Transverse colon (tissue), 4 donors: ENCODE data around the gene ACTN4.

Experiments used
- POLR2A ChIP-seq: fragments of 450-650 bp; IDR thresholded peaks from one replicate; pipeline ENCODE4 v1.6.1; 2016; ENCODE audit warnings: antibody characterized with exemption, mild to moderate bottlenecking, moderate library complexity
- POLR2AphosphoS5 ChIP-seq, 3 donors: sonication (generic); formaldehyde crosslinking; IDR thresholded peaks; one replicate each; pipeline ENCODE4 v1.6.1; 2016; ENCODE audit warnings: antibody characterized with exemption in 3 of 3
- TF ChIP-seq, protein P1 (sequence below), 5 experiments: fragments of 200-600 bp in 3 of 5; fragments of 450-650 bp in 2 of 5; sonication (generic) in 3 of 5; IDR thresholded peaks; 1 replicate in 2 of 5; 2 replicates in 3 of 5; pipeline ENCODE4 v1.5.1; 2016 to 2017; ENCODE audit warnings: antibody characterized with exemption in 5 of 5, inconsistent platforms in 3 of 5, mild to moderate bottlenecking in 2 of 5, moderate library complexity in 1 of 5

DNA sequence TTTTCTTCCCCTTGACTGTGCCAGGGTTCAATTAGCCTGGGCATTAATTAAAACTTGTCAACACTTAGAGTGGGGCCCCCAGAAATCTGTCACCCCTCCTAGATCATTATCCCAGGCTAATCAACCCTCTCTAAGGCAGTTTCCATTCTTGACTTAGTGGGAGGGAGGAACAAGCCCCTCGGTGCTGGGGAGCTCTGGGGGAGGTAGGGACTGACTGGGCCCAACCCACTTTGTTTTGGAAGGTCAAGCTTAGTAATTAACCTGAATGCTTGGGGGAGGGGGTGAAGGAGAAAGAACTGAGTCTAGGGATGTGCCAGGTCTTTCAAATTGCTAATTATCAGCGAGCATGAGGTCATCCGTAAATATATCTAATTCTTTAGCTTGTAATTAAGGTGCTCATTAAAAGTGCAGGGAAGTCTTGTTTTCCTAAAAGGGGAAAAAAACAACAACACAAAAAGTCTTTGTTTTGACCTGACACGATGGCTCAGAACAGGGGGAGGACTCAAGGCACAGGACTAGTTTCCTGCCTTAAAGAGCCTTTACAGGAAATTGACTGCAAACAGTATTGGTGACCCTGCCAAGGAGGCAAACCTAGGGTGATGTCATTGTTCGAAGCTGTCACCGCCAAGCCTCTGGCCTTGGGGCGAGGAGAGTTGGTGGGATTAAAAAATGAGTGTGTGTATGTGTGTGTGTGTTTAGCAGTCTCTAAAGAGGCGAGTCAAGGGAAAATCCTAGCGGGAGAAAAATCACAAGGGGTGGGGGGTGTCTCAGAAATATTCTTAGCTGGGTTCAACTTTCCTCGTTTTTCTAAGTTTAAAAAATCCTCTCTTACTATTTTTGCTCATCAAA, 19.4 kb downstream of the ACTN4 start:
- TF ChIP-seq POLR2A, result no peak
- TF ChIP-seq, protein P1, sequence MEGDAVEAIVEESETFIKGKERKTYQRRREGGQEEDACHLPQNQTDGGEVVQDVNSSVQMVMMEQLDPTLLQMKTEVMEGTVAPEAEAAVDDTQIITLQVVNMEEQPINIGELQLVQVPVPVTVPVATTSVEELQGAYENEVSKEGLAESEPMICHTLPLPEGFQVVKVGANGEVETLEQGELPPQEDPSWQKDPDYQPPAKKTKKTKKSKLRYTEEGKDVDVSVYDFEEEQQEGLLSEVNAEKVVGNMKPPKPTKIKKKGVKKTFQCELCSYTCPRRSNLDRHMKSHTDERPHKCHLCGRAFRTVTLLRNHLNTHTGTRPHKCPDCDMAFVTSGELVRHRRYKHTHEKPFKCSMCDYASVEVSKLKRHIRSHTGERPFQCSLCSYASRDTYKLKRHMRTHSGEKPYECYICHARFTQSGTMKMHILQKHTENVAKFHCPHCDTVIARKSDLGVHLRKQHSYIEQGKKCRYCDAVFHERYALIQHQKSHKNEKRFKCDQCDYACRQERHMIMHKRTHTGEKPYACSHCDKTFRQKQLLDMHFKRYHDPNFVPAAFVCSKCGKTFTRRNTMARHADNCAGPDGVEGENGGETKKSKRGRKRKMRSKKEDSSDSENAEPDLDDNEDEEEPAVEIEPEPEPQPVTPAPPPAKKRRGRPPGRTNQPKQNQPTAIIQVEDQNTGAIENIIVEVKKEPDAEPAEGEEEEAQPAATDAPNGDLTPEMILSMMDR (IDR thresholded peaks at IDR 0.05), result no peak
- TF ChIP-seq POLR2AphosphoS5 (IDR thresholded peaks at IDR 0.05), result peak; percentile 22 to 55 (median 32)
